ENCODE results near the gene PHYHIPL. TPM values are rescaled to one million over a fixed set of nuclear protein-coding genes. Genes with fewer than 3 reads are reported as not detected.

PHYHIPL gene
- total RNA-seq, 3 donors from 2014 or later, result under 0.01 to 0.44 (median under 0.01) TPM

GRCh38 chr10:59265141-59265540 lies 88.7 kb downstream of the PHYHIPL start:
- Histone ChIP-seq H3K9me3 (no peaks in the 10 kb centered on the region), H3K4me3 (no peak overlapping the region), H3K27me3 (no peaks in the 10 kb centered on the region), H3K36me3 (no peaks in the 10 kb centered on the region), H3K4me1 (no peaks in the 10 kb centered on the region), H3K27ac (no peak overlapping the region)
- intact Hi-C loops (cut with DNase I; ENCODE audit: low total_unique reads), result no loop called here
- DNase-seq (ENCODE audit: low spot score in 2 of 2), result no peak
- TF ChIP-seq POLR2AphosphoS5 (IDR thresholded peaks at IDR 0.05) (no peak), POLR2A (IDR thresholded peaks at IDR 0.05) (no peak), CTCF (IDR thresholded peaks at IDR 0.05) (no peak)

GRCh38 chr10:59266321-59266720 lies 89.9 kb downstream of the PHYHIPL start:
- TF ChIP-seq POLR2A (IDR thresholded peaks at IDR 0.05), result no peak
- TF ChIP-seq POLR2AphosphoS5 (IDR thresholded peaks at IDR 0.05), result no peak
- no peak for TF ChIP-seq CTCF (IDR thresholded peaks at IDR 0.05)
- no peak for DNase-seq (ENCODE audit: low spot score in 2 of 2)
- Histone ChIP-seq H3K36me3 (no peaks in the 10 kb centered on the region), H3K4me3 (no peak overlapping the region), H3K9me3 (no peaks in the 10 kb centered on the region), H3K4me1 (no peaks in the 10 kb centered on the region), H3K27ac (no peak overlapping the region), H3K27me3 (no peaks in the 10 kb centered on the region)
- intact Hi-C loops (cut with DNase I; ENCODE audit: low total_unique reads), result no loop called here

- Histone ChIP-seq H3K36me3 (no peaks in the 10 kb centered on the region), H3K4me3 (no peak overlapping the region), H3K27ac (no peak overlapping the region), H3K27me3 (no peaks in the 10 kb centered on the region), H3K4me1 (no peaks in the 10 kb centered on the region), H3K9me3 (no peaks in the 10 kb centered on the region)
- intact Hi-C loops (cut with DNase I; ENCODE audit: low total_unique reads), result no loop called here
- TF ChIP-seq CTCF (IDR thresholded peaks at IDR 0.05) (no peak), POLR2AphosphoS5 (IDR thresholded peaks at IDR 0.05) (no peak), POLR2A (IDR thresholded peaks at IDR 0.05) (no peak)
- DNase-seq (ENCODE audit: low spot score in 2 of 2), result no peak
Observed at GRCh38 chr10:59268460-59268859, 92.0 kb downstream of the PHYHIPL start.

GRCh38 chr10:59269651-59270050 lies 93.2 kb downstream of the PHYHIPL start:
- H3K4me1 ChIP-seq, result no peaks in the 10 kb centered on the region
- TF ChIP-seq POLR2A (IDR thresholded peaks at IDR 0.05) (no peak), CTCF (IDR thresholded peaks at IDR 0.05) (no peak), POLR2AphosphoS5 (IDR thresholded peaks at IDR 0.05) (no peak)
- no peak for DNase-seq (ENCODE audit: low spot score in 2 of 2)
- H3K9me3 ChIP-seq, result no peaks in the 10 kb centered on the region
- no peaks in the 10 kb centered on the region for H3K36me3 ChIP-seq
- no peak overlapping the region for H3K27ac ChIP-seq
- H3K27me3 ChIP-seq, result no peaks in the 10 kb centered on the region
- intact Hi-C loops (cut with DNase I; ENCODE audit: low total_unique reads), result no loop called here
- no peak overlapping the region for H3K4me3 ChIP-seq

- intact Hi-C loops (cut with DNase I; ENCODE audit: low total_unique reads), result no loop called here
- TF ChIP-seq CTCF (IDR thresholded peaks at IDR 0.05) (no peak), POLR2A (IDR thresholded peaks at IDR 0.05) (no peak), POLR2AphosphoS5 (IDR thresholded peaks at IDR 0.05) (no peak)
- H3K36me3 ChIP-seq, result no peaks in the 10 kb centered on the region
- no peak for DNase-seq (ENCODE audit: low spot score in 2 of 2)
- H3K27ac ChIP-seq, result no peak overlapping the region
- no peaks in the 10 kb centered on the region for H3K4me1 ChIP-seq
- no peaks in the 10 kb centered on the region for H3K27me3 ChIP-seq
- no peaks in the 10 kb centered on the region for H3K9me3 ChIP-seq
- no peak overlapping the region for H3K4me3 ChIP-seq
Observed at GRCh38 chr10:59270492-59270891, 94.0 kb downstream of the PHYHIPL start.
